Small intestine (tissue), 7 donors: Measurements from ENCODE around the gene NKD1. TPM values are rescaled to one million over a fixed set of nuclear protein-coding genes. Genes with fewer than 3 reads are reported as not detected.

Experiments used
- DNase-seq, 2 donors: peaks; one replicate each; pipeline versions ENCODE4 v3.0.0 to v3.0.0-alpha.2; 2013
- FAIRE-seq: peaks from 2 replicates; lab custom pipeline; 2012; peaks lifted over from hg19 to GRCh38; lab: Jason Lieb, UNC
- H3K27ac ChIP-seq, 3 donors: one replicate each; pipeline ENCODE4 v1.5.1; 2013; ENCODE audit warnings: low read length in 2 of 3, mild to moderate bottlenecking in 2 of 3, control low read depth in 1 of 3, inconsistent platforms in 1 of 3, low read depth in 1 of 3, moderate library complexity in 1 of 3
- H3K27me3 ChIP-seq, 3 donors: one replicate each; pipeline ENCODE4 v1.6.1; 2013; ENCODE audit warnings: low read length in 3 of 3, inconsistent platforms in 1 of 3; ENCODE audit not compliant: control insufficient read depth in 3 of 3, insufficient read depth in 3 of 3
- H3K36me3 ChIP-seq, 3 donors: one replicate each; pipeline ENCODE4 v1.6.1; 2013; ENCODE audit warnings: low read length in 3 of 3, inconsistent platforms in 1 of 3, low read depth in 1 of 3, mild to moderate bottlenecking in 1 of 3, moderate library complexity in 1 of 3; ENCODE audit not compliant: control insufficient read depth in 3 of 3, insufficient read depth in 2 of 3
- H3K4me1 ChIP-seq, 3 donors: one replicate each; pipeline ENCODE4 v1.6.1; 2013; ENCODE audit warnings: low read length in 2 of 3, inconsistent platforms in 1 of 3, low read depth in 1 of 3, mild to moderate bottlenecking in 1 of 3, moderate library complexity in 1 of 3; ENCODE audit not compliant: control insufficient read depth in 3 of 3, insufficient read depth in 2 of 3
- H3K4me3 ChIP-seq, 3 donors: one replicate each; pipeline ENCODE4 v1.5.1; 2013; ENCODE audit warnings: low read length in 3 of 3, control low read depth in 1 of 3, inconsistent platforms in 1 of 3, low read depth in 1 of 3, mild to moderate bottlenecking in 1 of 3, moderate library complexity in 1 of 3
- H3K9me3 ChIP-seq, 2 donors: one replicate each; pipeline ENCODE4 v1.6.1; 2013; ENCODE audit warnings: low read depth in 1 of 2, low read length in 1 of 2; ENCODE audit not compliant: control insufficient read depth in 2 of 2, insufficient read depth in 1 of 2
- WGBS, 3 donors: extraction: QIAGEN DNeasy Blood & Tissue Kit; methylation state at CpG; one replicate each; pipeline ENCODE4 v1.1.7; 2013; 5-methylcytosine and 5-hydroxymethylcytosine counted together
- polyA plus RNA-seq, 4 donors: library from polyadenylated mRNA; stranded (reverse) in 3 of 4; unstranded in 1 of 4; fragments of 200-250 nt in 3 of 4; fragments of 120-200 nt in 1 of 4; gene quantifications; one replicate each; pipeline versions ENCODE4 v1.2.1 to v1.2.3, GENCODE V29; 2013
- donor health status: healthy with polysubstance abuse.
- donor health status: control.
- donor health status: control.
- donor health status: Bipolar disorder and iron deficiency.
- donor health status: healthy.

The NKD1 gene
- polyA plus RNA-seq, 4 donors = 0.22 to 2.9 (median 1.3) TPM

DNA sequence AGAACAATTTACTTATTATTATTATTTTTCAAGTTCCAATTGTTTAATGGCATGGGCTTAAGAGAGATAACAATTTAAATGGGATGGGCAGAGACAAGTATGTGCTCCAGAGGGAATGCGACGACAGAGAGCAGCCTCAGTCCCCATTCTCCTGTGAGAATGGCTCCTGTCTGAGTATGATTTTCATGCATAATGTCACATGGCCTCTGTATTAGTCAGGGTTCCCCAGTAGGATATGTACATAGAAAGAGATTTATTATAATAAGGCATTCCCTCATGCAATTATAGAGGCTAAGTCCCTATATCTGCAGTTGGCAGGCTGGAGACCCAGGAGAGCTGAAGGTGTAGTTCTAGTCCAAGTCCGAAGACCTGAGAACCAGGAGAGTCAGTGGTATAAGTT lies 22.9 kb upstream of the NKD1 start:
- FAIRE-seq = no peak

DNA sequence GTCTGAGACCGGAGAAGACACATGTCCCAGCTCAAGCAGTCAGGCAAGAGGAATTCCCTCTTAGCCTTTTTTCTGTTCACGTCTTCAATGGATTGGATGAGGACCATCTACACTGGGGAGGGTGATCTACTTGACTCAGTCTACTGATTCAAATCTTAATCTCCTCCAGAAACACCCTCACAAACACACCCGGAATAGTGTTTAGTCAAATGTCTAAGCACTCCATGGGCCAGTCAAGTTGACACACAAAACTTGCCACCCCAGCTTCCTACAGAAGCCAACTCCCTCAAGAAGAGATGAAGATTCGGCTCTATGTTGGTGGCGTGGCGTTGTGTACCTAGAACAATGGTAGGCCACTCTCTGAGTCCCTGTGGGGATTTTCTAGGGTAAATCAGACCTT lies 22.5 kb upstream of the NKD1 start:
- FAIRE-seq = no peak

More for the DNA sequence above, 22.9 kb upstream of the NKD1 start:
- Histone ChIP-seq H3K27ac (no peak overlapping the region), H3K4me3 (no peak overlapping the region), H3K4me1 (no peaks in the 10 kb centered on the region), H3K27me3 (no peaks in the 10 kb centered on the region), H3K9me3 (peaks cover 0 to 3% of the 10 kb centered on the region in 2 donors), H3K36me3 (no peaks in the 10 kb centered on the region)
- WGBS, 3 donors = 88 to 95% (median 92%) methylated on average over 3 of the region's 3 CpGs
- no peak for DNase-seq

DNA sequence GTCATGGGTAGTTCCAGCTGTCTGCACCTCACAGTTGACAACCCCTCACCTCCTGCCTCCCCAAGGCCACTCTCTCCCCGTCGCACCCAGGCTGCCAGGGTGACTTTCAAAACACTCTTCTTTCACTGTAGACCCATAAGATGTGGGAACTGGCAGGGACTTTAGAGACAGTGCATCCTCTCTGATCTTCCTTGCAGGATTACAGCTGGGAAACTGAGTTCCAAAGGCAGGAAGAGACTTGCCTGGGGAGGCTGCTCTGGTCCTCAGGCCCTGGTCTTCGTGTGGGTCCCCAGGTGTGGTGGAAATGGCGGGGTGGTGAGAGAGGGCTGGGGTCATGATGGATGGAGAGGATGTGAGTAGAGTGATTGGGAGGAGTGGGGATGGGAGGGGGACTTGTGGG lies 21.9 kb upstream of the NKD1 start:
- Histone ChIP-seq H3K27me3 (no peaks in the 10 kb centered on the region), H3K4me1 (no peaks in the 10 kb centered on the region), H3K36me3 (no peaks in the 10 kb centered on the region), H3K4me3 (no peak overlapping the region), H3K9me3 (peaks cover 0 to 5% of the 10 kb centered on the region in 2 donors), H3K27ac (no peak overlapping the region)
- 83 to 90% (median 87%) methylated on average over 4 of the region's 4 CpGs for WGBS, 3 donors
- FAIRE-seq = no peak
- DNase-seq = no peak

More for the DNA sequence above, 22.5 kb upstream of the NKD1 start:
- Histone ChIP-seq H3K9me3 (peaks cover 0 to 5% of the 10 kb centered on the region in 2 donors), H3K27ac (no peak overlapping the region), H3K27me3 (no peaks in the 10 kb centered on the region), H3K36me3 (no peaks in the 10 kb centered on the region), H3K4me3 (no peak overlapping the region), H3K4me1 (no peaks in the 10 kb centered on the region)
- no peak for DNase-seq
- 88 to 92% (median 91%) methylated on average over 6 of the region's 6 CpGs for WGBS, 3 donors

DNA sequence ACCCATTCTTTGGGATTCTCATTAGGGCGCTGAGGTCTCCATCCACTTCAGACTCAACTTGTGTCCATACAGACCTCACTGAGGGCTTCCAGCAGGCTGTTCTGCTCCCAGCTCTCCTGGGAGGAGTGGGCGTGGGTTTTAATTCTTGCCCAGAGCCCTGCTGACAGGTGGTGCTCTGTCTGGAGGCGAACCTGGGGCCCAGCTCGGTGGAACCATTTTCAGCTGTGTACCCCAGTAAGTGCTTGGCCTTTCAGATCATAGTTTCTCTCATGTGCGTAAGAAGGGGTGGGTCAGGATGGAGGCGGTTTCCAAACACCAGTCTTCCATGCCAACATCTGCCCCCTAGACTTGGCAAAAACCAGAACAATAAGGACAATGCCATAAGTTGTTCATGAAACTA lies 21.4 kb upstream of the NKD1 start:
- H3K27me3 ChIP-seq = no peaks in the 10 kb centered on the region
- 91 to 93% (median 93%) methylated on average over 6 of the region's 6 CpGs for WGBS, 3 donors
- H3K9me3 ChIP-seq = peaks cover 0 to 5% of the 10 kb centered on the region in 2 donors
- H3K36me3 ChIP-seq = no peaks in the 10 kb centered on the region
- H3K4me3 ChIP-seq = no peak overlapping the region
- H3K4me1 ChIP-seq = no peaks in the 10 kb centered on the region
- DNase-seq = no peak
- H3K27ac ChIP-seq = no peak overlapping the region
- FAIRE-seq = no peak

DNA sequence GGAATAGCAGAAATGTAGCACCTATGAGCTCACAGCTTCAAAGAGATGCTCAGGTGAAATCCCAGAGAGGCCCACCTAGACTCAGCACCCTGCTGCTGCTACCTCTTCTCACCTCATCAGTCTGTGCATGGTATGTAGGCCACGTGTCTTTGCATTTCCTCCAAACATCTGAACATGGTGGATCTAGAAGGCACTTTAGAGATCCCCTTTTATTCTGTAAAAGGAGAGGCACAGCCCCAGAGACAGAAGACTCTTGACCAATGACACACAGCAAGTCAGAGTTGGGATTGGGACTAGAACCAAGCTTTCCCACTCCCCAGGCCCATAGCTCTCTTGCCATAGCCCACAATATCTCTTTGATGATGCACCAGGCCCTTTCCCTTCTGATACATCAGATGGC lies 19.4 kb upstream of the NKD1 start:
- no peaks in the 10 kb centered on the region for H3K27me3 ChIP-seq
- DNase-seq (no peak), FAIRE-seq (no peak)
- H3K27ac ChIP-seq = no peak overlapping the region
- peaks cover 0 to 5% of the 10 kb centered on the region in 2 donors for H3K9me3 ChIP-seq
- 76 to 82% (median 80%) methylated on average over 1 of the region's 1 CpG for WGBS, 3 donors
- no peaks in the 10 kb centered on the region for H3K4me1 ChIP-seq
- H3K4me3 ChIP-seq = no peak overlapping the region
- H3K36me3 ChIP-seq = no peaks in the 10 kb centered on the region

DNA sequence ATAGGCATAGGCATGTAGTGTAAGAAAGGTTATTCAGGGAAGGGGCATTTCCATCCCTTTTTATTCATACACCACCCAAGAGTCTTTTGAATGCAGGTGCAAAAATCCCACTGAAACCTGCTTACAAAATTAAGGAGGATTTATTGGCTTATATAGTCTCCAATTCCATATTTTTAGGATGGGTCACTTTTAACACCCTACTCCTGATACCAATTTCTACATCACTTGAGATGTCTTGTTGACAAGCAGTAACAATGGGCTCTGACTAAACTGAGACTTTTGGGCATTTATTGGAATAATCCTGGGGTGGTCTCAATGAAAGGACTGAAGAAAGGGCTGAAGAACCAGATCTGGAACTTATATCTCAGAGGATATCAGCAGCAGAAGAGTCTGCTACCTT lies 18.9 kb upstream of the NKD1 start:
- H3K4me3 ChIP-seq = no peak overlapping the region
- no peak overlapping the region for H3K27ac ChIP-seq
- FAIRE-seq = no peak
- DNase-seq = no peak
- no peaks in the 10 kb centered on the region for H3K36me3 ChIP-seq
- no peaks in the 10 kb centered on the region for H3K27me3 ChIP-seq
- peaks cover 0 to 5% of the 10 kb centered on the region in 2 donors for H3K9me3 ChIP-seq
- H3K4me1 ChIP-seq = no peaks in the 10 kb centered on the region

DNA sequence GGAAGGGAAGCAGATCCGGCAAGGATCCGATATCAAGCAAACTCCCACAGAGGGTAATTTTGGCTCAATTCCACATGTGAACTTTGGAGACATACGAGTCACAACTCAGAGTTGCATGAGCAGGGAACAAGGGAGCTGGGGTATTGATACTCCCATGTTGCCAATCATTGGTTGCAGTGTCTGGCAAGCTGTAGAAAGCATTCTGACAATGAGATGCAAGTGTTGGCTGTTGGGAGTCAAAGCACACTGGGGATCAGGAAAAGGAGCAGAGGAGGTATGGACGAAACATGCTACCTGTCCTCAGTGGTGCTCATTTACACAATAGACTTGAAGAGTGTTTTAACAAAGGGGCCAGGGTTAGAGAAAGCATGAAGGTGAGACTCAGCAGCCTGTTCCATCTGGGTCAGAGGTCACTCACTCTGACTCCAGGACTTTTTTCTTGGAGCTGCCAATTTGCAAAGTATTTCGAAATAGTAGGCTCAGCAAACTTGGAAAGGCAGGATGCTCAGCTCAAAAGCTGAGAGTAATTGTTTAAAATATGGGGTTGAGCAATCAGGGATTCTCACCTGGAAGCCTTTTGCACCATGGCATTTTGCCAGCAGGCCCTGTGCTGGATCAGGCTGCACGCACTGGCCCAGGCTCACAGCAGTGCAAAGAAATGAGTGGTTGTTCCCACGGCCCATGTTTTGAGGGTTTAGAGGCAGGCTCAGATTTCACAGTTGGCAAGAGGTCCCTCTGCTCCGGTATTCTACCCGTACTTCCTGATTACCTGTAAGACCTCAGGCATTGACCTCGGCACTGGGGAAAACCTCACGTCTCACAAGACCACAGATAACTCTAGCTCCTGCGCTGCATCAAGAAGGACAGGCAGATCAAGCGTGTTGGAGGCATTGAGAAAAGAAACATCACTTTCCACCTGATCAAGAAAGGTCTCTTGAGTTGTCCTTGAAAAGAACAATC lies 17.6 kb upstream of the NKD1 start:
- WGBS, 3 donors = 62 to 69% (median 65%) methylated on average over 13 of the region's 13 CpGs
- Histone ChIP-seq H3K4me3 (no peak overlapping the region), H3K9me3 (peaks cover 0 to 8% of the 10 kb centered on the region in 2 donors), H3K27me3 (no peaks in the 10 kb centered on the region), H3K4me1 (no peaks in the 10 kb centered on the region), H3K36me3 (no peaks in the 10 kb centered on the region), H3K27ac (no peak overlapping the region)
- no peak for FAIRE-seq
- DNase-seq = no peak

DNA sequence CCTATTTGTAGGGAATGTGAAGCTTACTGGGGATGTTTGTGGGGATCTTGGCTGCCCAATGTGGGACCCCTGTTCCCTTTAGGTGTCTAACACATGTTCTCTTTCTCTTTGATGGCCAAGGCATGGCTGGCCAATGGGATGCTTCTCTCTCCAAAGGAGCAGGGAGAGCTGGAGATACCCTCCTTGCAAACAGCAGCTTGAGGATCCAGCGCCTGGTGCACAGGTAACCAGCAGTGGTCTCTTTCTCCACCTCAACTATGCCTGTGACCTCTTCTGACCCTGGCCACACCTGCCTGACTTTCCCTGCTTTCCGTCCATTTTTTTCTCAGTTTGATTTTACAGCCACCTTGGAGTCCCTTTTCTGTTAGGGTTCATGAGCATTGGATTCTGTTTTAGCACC lies 16.8 kb upstream of the NKD1 start:
- Histone ChIP-seq H3K4me3 (no peak overlapping the region), H3K36me3 (no peaks in the 10 kb centered on the region), H3K27ac (no peak overlapping the region), H3K27me3 (no peaks in the 10 kb centered on the region), H3K4me1 (no peaks in the 10 kb centered on the region), H3K9me3 (peaks cover 0 to 8% of the 10 kb centered on the region in 2 donors)
- FAIRE-seq (no peak), DNase-seq (no peak)
- WGBS, 3 donors = 78 to 96% (median 91%) methylated on average over 2 of the region's 2 CpGs
